NT2/D1 (cell line): ENCODE data around the gene F2RL3.

Experiments
- SUZ12 ChIP-seq: IDR thresholded peaks from 2 replicates; pipeline ENCODE4 v1.6.1; 2011; ENCODE audit not compliant: insufficient read length, insufficient read depth; ENCODE audit errors: extremely low read depth
- YY1 ChIP-seq: IDR thresholded peaks from 2 replicates; pipeline ENCODE4 v1.6.1; 2011; ENCODE audit not compliant: insufficient read length, insufficient read depth

GRCh38 chr19:16911046-16911445, 22.2 kb downstream of the F2RL3 start:
- no peak for TF ChIP-seq SUZ12
- no peak for TF ChIP-seq YY1
